MM.1S (cell line): ENCODE results near the gene POLR3C.

ENCODE experiments used
- DNase-seq: peaks from one replicate; pipeline ENCODE4 v3.0.0-alpha.2; 2015
- H2AFZ ChIP-seq: fragments of 300-600 bp; sonication (generic); 2 replicates; pipeline ENCODE4 v1.6.0; 2016; ENCODE audit warnings: antibody characterized with exemption, low read length
- H3F3A ChIP-seq: fragments of 300-600 bp; sonication (generic); 2 replicates; pipeline ENCODE4 v1.6.1; 2016; ENCODE audit warnings: mild to moderate bottlenecking, antibody characterized with exemption, low read length, moderate library complexity, mixed read lengths; ENCODE audit not compliant: insufficient read depth
- H3K27ac ChIP-seq: fragments of 300-600 bp; sonication (generic); 2 replicates; pipeline ENCODE4 v1.5.1; 2016; ENCODE audit warnings: mild to moderate bottlenecking, low read length
- H3K27me3 ChIP-seq: fragments of 300-600 bp; sonication (generic); replicated peaks from 2 replicates; pipeline ENCODE4 v1.6.0; 2016; ENCODE audit warnings: low read length; ENCODE audit not compliant: insufficient read depth
- H3K36me3 ChIP-seq: fragments of 300-600 bp; sonication (generic); replicated peaks from 2 replicates; pipeline ENCODE4 v1.6.1; 2016; ENCODE audit warnings: mild to moderate bottlenecking, low read length, mixed read lengths; ENCODE audit not compliant: insufficient read depth
- H3K4me1 ChIP-seq: fragments of 300-600 bp; sonication (generic); 2 replicates; pipeline ENCODE4 v1.6.1; 2016; ENCODE audit warnings: low read length, mixed read lengths
- H3K4me2 ChIP-seq: fragments of 300-600 bp; sonication (generic); 2 replicates; pipeline ENCODE4 v1.6.0; 2016; ENCODE audit warnings: low read depth, low read length
- H3K4me3 ChIP-seq: fragments of 300-600 bp; sonication (generic); 2 replicates; pipeline ENCODE4 v1.5.1; 2016; ENCODE audit warnings: low read length, mixed read lengths
- H3K79me2 ChIP-seq: fragments of 300-600 bp; sonication (generic); 2 replicates; pipeline ENCODE4 v1.6.1; 2016; ENCODE audit warnings: mixed run types, low read length, mixed read lengths
- H3K9ac ChIP-seq: fragments of 300-600 bp; sonication (generic); 2 replicates; pipeline ENCODE4 v1.6.1; 2016; ENCODE audit warnings: low read length, mixed read lengths
- H3K9me2 ChIP-seq: fragments of 300-600 bp; sonication (generic); replicated peaks from 2 replicates; pipeline ENCODE4 v1.6.1; 2016; ENCODE audit warnings: mild to moderate bottlenecking, low read length, mixed read lengths; ENCODE audit not compliant: insufficient read depth
- H3K9me3 ChIP-seq: fragments of 300-600 bp; sonication (generic); replicated peaks from 2 replicates; pipeline ENCODE4 v1.6.1; 2016; ENCODE audit warnings: mild to moderate bottlenecking, low read length, mixed read lengths; ENCODE audit not compliant: insufficient read depth
- H4K20me1 ChIP-seq: fragments of 300-600 bp; sonication (generic); 2 replicates; pipeline ENCODE4 v1.6.1; 2016; ENCODE audit warnings: mild to moderate bottlenecking, low read length, moderate library complexity, mixed read lengths; ENCODE audit not compliant: insufficient read depth
- EZH2 ChIP-seq: fragments of 300-600 bp; sonication (generic); optimal IDR thresholded peaks from 2 replicates; pipeline ENCODE3; 2017; ENCODE audit warnings: low read depth, mild to moderate bottlenecking, antibody characterized with exemption, low read length, mixed read lengths
- EZH2phosphoT487 ChIP-seq: fragments of 300-600 bp; sonication (generic); IDR thresholded peaks from 2 replicates; pipeline ENCODE4 v1.6.1; 2018; ENCODE audit warnings: antibody characterized with exemption, low read length
- TF ChIP-seq, protein P1 (sequence below): fragments of 300-600 bp; sonication (generic); IDR thresholded peaks from 2 replicates; pipeline ENCODE4 v1.5.1; 2016; ENCODE audit warnings: antibody characterized with exemption, low read length, mixed read lengths

Gene POLR3C

DNA sequence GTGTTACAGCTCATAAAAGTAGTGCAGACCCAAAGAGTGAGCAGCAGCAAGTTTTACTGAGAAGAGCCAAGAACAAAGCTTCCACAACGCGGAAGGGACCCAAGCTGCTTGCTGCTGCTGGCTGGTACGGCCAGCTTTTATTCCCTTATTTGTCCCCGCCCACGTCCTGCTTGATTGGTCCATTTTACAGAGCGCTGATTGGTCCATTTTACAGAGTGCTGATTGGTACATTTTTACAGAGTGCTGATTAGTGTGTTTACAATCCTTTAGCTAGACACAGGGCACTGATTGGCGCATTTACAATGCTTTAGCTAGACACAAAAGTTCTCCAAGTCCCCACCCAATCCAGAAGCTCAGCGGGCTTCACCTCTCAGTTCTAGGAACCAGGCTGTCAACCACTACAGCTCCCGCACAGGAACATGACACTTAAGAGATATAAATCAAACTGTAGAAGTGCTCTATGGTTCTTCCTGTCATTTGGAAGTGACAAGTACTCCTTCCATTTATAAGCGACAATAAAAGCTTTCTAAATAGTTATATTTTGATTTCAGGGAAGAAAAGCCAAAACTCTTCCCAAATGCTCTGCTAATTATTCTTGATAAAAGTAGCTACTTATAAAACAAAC is 28.6 kb upstream of the POLR3C start:
- Histone ChIP-seq H2AFZ (no peak overlapping the region), H3K36me3 (no peaks in the 10 kb centered on the region), H4K20me1 (no peaks in the 10 kb centered on the region), H3K4me2 (no peak overlapping the region), H3K9me3 (no peaks in the 10 kb centered on the region; the same call in 1 of the 2 replicates), H3K27ac (no peak overlapping the region), H3K9me2 (no peaks in the 10 kb centered on the region), H3K4me1 (no peaks in the 10 kb centered on the region), H3K27me3 (no peaks in the 10 kb centered on the region), H3F3A (no peaks in the 10 kb centered on the region), H3K9ac (no peak overlapping the region), H3K79me2 (peaks cover 58% of the 10 kb centered on the region), H3K4me3 (no peak overlapping the region)
- no peak for DNase-seq
- TF ChIP-seq, protein P1, sequence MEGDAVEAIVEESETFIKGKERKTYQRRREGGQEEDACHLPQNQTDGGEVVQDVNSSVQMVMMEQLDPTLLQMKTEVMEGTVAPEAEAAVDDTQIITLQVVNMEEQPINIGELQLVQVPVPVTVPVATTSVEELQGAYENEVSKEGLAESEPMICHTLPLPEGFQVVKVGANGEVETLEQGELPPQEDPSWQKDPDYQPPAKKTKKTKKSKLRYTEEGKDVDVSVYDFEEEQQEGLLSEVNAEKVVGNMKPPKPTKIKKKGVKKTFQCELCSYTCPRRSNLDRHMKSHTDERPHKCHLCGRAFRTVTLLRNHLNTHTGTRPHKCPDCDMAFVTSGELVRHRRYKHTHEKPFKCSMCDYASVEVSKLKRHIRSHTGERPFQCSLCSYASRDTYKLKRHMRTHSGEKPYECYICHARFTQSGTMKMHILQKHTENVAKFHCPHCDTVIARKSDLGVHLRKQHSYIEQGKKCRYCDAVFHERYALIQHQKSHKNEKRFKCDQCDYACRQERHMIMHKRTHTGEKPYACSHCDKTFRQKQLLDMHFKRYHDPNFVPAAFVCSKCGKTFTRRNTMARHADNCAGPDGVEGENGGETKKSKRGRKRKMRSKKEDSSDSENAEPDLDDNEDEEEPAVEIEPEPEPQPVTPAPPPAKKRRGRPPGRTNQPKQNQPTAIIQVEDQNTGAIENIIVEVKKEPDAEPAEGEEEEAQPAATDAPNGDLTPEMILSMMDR: no peak
- TF ChIP-seq EZH2 (no peak), EZH2phosphoT487 (no peak)

DNA sequence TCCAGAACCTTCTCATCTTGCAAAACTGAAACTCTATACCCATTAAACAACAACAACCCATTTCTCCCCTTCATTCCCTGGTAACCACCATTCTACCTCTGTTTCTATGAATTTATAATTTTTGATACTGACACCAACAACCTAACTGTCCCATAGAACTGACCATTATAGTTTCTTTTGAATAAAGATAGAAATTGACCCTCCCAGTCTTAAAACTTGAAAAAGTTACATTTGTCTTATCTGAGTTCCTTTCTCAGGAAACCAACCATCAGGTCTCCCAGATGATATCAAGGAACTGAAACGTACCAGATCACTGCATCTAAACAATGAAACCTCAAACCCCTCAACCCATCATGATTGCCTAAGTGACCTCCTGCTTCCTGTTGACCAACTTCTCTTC is 27.2 kb upstream of the POLR3C start:
- no peaks in the 10 kb centered on the region for H3K36me3 ChIP-seq
- H3K4me2 ChIP-seq: no peak overlapping the region
- H2AFZ ChIP-seq: no peak overlapping the region
- no peak overlapping the region for H3K4me3 ChIP-seq
- DNase-seq: no peak
- H4K20me1 ChIP-seq: no peaks in the 10 kb centered on the region
- H3K27ac ChIP-seq: no peak overlapping the region
- no peak overlapping the region for H3K9ac ChIP-seq
- H3K9me2 ChIP-seq: no peaks in the 10 kb centered on the region
- H3K27me3 ChIP-seq: no peaks in the 10 kb centered on the region
- TF ChIP-seq EZH2 (no peak), EZH2phosphoT487 (no peak)
- TF ChIP-seq, protein P1: no peak
- H3F3A ChIP-seq: no peaks in the 10 kb centered on the region
- no peaks in the 10 kb centered on the region; the same call in 1 of the 2 replicates for H3K9me3 ChIP-seq
- no peaks in the 10 kb centered on the region for H3K4me1 ChIP-seq
- H3K79me2 ChIP-seq: peaks cover 71% of the 10 kb centered on the region

DNA sequence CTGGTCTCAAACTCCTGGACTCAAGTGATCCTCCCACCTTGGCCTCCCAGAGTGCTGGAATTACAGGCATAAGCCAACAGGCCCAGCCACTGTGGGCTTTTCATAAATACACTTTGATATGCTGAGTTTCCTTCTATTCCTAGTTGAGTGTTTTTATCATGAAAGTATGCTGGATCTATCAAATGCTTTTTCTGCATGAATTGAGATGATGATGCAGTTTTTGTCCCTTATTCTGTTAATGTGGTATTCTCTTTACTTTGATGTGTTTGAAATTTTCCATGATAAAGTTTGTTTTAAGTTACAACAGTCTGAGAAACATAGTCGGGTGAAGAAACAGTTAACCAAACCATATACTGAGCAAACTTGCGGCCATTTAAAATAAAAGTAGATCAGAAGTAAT is 24.2 kb upstream of the POLR3C start:
- Histone ChIP-seq H3K27me3 (no peaks in the 10 kb centered on the region), H3K4me2 (no peak overlapping the region), H2AFZ (no peak overlapping the region), H4K20me1 (no peaks in the 10 kb centered on the region), H3K27ac (no peak overlapping the region), H3K4me1 (no peaks in the 10 kb centered on the region), H3K9me3 (no peaks in the 10 kb centered on the region; the same call in 1 of the 2 replicates), H3K4me3 (no peak overlapping the region), H3K36me3 (no peaks in the 10 kb centered on the region), H3K9ac (no peak overlapping the region), H3F3A (no peaks in the 10 kb centered on the region), H3K79me2 (peaks cover 91% of the 10 kb centered on the region), H3K9me2 (no peaks in the 10 kb centered on the region)
- TF ChIP-seq EZH2phosphoT487 (no peak), EZH2 (no peak)
- TF ChIP-seq, protein P1: no peak
- no peak for DNase-seq
